CD4-positive, alpha-beta T cell treated with Interleukin-6 for 4 hours (primary cell): ENCODE results near the gene NATD1.

Experiments used
- DNase-seq: peaks from one replicate; pipeline ENCODE4 v3.0.0-alpha.2; 2020; ENCODE audit warnings: mixed read lengths

Gene NATD1

DNA sequence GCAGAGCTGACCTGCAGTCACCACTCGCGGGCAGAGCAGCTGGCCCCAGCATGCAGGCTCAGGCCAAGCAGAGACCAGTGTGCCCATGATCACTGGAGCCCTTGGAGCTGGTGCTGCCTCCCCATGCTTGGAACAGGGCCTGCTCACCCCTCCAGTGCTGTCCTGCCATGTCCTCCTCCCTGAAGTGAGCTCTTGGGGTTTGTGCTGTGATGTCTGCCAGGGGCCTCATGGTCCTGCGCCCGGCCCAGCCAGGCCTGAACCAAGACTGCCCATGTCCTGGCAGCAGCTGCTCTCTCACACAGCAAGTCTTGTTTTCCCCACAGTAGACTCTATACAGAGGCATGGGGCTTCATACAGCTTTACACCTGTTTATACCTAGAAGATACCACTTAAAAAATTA is 63.8 kb downstream of the NATD1 start:
- DNase-seq = no peak
